CD8-positive, alpha-beta memory T cell (primary cell): ENCODE results near the gene ISYNA1. TPM values are rescaled to one million over a fixed set of nuclear protein-coding genes. Genes with fewer than 3 reads are reported as not detected.

Experiments
- CTCF ChIA-PET: fragments of 350-600 bp; sonication (Branson Sonifier 250); formaldehyde crosslinking; loops from one replicate; lab custom pipeline; 2021; ENCODE audit warnings: antibody characterized with exemption; lab: Charles Lee
- POLR2A ChIA-PET: fragments of 350-600 bp; sonication (Branson Sonifier 250); formaldehyde crosslinking; loops from one replicate; lab custom pipeline; 2021; ENCODE audit warnings: antibody characterized with exemption; lab: Charles Lee
- DNase-seq, 5 donors: peaks; one replicate each; pipeline versions ENCODE4 v3.0.0 to v3.0.0-alpha.2; 2020 to 2022; ENCODE audit warnings: mixed read lengths in 1 of 5
- H3K27ac ChIP-seq: one replicate; pipeline ENCODE4 v1.7.0; 2013; ENCODE audit warnings: low read depth, mild to moderate bottlenecking, low read length, moderate library complexity
- H3K27me3 ChIP-seq: 2 replicates; pipeline ENCODE4 v1.7.0; 2013; ENCODE audit warnings: low read length, mild to moderate bottlenecking; ENCODE audit not compliant: insufficient read depth, poor library complexity, severe bottlenecking
- H3K36me3 ChIP-seq: 2 replicates; pipeline ENCODE4 v1.7.0; 2013; ENCODE audit warnings: mild to moderate bottlenecking, low read length, moderate library complexity; ENCODE audit not compliant: insufficient read depth
- H3K4me1 ChIP-seq: 2 replicates; pipeline ENCODE4 v1.7.0; 2013; ENCODE audit warnings: mild to moderate bottlenecking, low read length, moderate library complexity; ENCODE audit not compliant: insufficient read depth
- H3K4me3 ChIP-seq: 2 replicates; pipeline ENCODE4 v1.7.0; 2013; ENCODE audit warnings: mild to moderate bottlenecking, low read length
- H3K9me3 ChIP-seq: 2 replicates; pipeline ENCODE4 v1.7.0; 2013; ENCODE audit warnings: mild to moderate bottlenecking, low read length
- H3K27ac Mint-ChIP-seq, 8 donors: one replicate each; pipeline ENCODE4 v1.8.0; 2020 to 2021; ENCODE audit warnings: mixed read lengths in 8 of 8, mild to moderate bottlenecking in 6 of 8, inconsistent platforms in 3 of 8, moderate library complexity in 3 of 8
- H3K27me3 Mint-ChIP-seq, 2 donors: one replicate each; pipeline ENCODE4 v1.8.0; 2020 to 2021; ENCODE audit warnings: mixed read lengths in 2 of 2, mild to moderate bottlenecking in 1 of 2, moderate library complexity in 1 of 2
- H3K36me3 Mint-ChIP-seq, 3 donors: one replicate each; pipeline ENCODE4 v1.8.0; 2020 to 2021; ENCODE audit warnings: mixed read lengths in 3 of 3, inconsistent platforms in 1 of 3, mild to moderate bottlenecking in 1 of 3
- H3K4me1 Mint-ChIP-seq, 3 donors: one replicate each; pipeline ENCODE4 v1.8.0; 2020 to 2021; ENCODE audit warnings: mixed read lengths in 3 of 3, inconsistent platforms in 1 of 3, mild to moderate bottlenecking in 1 of 3
- H3K4me3 Mint-ChIP-seq, 7 donors: one replicate each; pipeline ENCODE4 v1.8.0; 2020 to 2021; ENCODE audit warnings: mixed read lengths in 7 of 7, mild to moderate bottlenecking in 6 of 7, moderate library complexity in 4 of 7, inconsistent platforms in 2 of 7
- H3K9me3 Mint-ChIP-seq, 5 donors: one replicate each; pipeline ENCODE4 v1.8.0; 2020 to 2022; ENCODE audit warnings: mixed read lengths in 5 of 5, mild to moderate bottlenecking in 3 of 5, moderate library complexity in 2 of 5, inconsistent platforms in 1 of 5
- polyA plus RNA-seq: library from polyadenylated mRNA; unstranded; fragments of 300-500 nt; fragmentation: Illumina TruSeq; gene quantifications from one replicate; pipeline ENCODE4 v1.2.3, GENCODE V29; 2021
- total RNA-seq, 2 experiments: library from RNA; stranded (reverse); gene quantifications; one replicate each; pipeline ENCODE4 v1.2.3, GENCODE V29; 2021

The ISYNA1 gene
- total and polyA plus RNA-seq, 3 experiments from 2014 or later, result 18.2 to 33.2 (median 20.3) TPM

DNA sequence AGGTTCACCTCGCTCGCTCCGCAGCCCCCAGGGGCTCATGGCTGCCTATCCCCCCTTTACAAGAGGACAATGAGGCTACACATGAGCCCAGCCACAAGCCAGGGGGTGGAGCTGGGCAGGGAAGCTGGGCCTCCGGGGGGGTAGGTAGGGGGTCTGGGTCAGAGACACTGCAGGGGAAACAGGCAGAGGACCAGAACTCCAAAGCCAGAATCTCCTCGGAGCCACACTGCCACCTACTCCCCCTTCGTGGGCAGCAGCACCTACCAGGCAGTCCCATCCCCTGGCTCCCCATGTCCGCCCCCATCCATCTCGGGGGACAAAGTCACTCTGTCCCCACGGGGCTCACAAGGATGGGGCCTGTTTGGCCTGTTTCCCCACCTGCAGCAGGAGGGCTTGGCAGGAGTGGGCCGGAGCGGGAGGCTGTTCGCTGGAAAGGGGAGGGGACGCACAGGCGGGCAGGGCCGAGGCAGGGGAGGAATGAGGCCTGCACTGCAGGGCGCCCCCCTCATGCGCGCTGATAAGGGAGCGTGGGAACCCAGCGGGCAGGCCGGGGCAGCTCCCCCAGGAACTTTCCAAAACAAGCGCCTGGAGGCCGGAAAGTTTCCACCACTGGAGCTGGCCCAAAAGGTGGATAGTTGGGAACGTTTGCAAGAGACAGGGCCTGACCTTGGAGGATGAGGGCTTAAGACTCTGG, 545 bp upstream of the ISYNA1 start:
- H3K4me3 Mint-ChIP-seq, result peak overlapping the region in 4 of 7 donors; percentile 12 to 80 (median 59)
- CTCF ChIA-PET, result interaction anchor here (1.0 to 2.5 kb wide), 5 partner anchors 13 to 151 kb away, joined by 3 to 6 read pairs (median 3); partner anchors contain the start of genes REX1BD and SSBP4
- H3K36me3 ChIP-seq, result no peaks in the 10 kb centered on the region
- no peak overlapping the region for H3K4me3 ChIP-seq
- H3K4me1 Mint-ChIP-seq, result peaks cover 26 to 63% (median 27%) of the 10 kb centered on the region in 3 donors
- H3K27me3 ChIP-seq, result no peaks in the 10 kb centered on the region
- H3K27ac Mint-ChIP-seq, result peak overlapping the region in 6 of 8 donors; percentile 29 to 77 (median 61)
- H3K9me3 ChIP-seq, result no peaks in the 10 kb centered on the region
- DNase-seq, result peak in 1 of 5 donors; percentile 36
- peaks cover 0 to 4% (median 2%) of the 10 kb centered on the region in 5 donors for H3K9me3 Mint-ChIP-seq
- peaks cover 25% of the 10 kb centered on the region for H3K4me1 ChIP-seq
- POLR2A ChIA-PET, result interaction anchor here (1.7 to 2.3 kb wide), 2 partner anchors 9 to 20 kb away, joined by 7 to 10 read pairs; partner anchors contain the start of gene SSBP4
- H3K36me3 Mint-ChIP-seq, result peaks cover 2 to 22% (median 4%) of the 10 kb centered on the region in 3 donors
- peaks cover 0 to 9% of the 10 kb centered on the region in 2 donors for H3K27me3 Mint-ChIP-seq
- peak overlapping the region; percentile 67 for H3K27ac ChIP-seq

DNA sequence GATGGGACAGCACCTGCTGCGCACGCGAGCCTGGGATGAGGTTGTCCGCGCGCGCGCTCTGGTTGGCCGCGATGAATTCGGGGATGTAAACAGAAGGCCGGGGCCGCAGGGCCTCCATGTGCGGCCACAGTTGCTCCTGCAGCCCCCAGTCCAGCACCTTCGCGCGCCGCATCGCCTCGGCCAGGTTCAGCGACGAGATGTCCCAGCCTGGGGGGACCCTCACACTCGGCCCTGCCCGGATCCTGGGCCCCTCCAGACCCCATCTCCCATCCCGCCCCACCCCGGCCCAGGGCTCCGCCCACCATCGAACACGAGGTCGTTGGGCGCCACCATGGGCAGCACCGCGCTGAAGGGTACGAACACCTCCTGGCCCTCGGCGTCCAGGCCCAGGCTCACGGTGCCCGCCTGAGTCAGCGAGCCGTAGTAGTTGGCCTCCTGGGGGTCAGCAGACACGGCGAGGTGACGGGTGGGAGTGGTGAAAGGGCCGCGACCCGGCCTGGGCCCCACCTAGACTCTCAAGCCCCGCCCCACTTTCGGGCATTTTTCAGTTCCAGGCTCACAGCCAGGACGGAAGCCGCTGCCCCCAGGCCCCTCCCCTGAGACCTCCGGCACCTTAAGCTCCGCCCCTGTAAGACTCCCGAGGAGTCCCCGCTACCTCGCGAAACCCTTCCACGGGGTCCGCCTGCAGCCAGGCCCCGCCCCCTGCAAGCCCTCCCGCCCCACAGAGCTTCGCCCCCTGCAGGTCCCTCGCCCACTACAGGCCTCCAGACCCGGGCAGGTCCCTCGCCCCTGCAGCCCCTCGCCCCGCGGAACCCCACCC, 1.1 kb downstream of the ISYNA1 start:
- peak overlapping the region; percentile 37 for H3K4me3 ChIP-seq
- H3K9me3 ChIP-seq, result no peaks in the 10 kb centered on the region
- CTCF ChIA-PET, result interaction anchor here (1.0 to 3.5 kb wide), 3 partner anchors 12 to 48 kb away, joined by 4 to 12 read pairs (median 5); partner anchors contain the start of gene SSBP4
- no peaks in the 10 kb centered on the region for H3K36me3 ChIP-seq
- Mint-ChIP-seq H3K27ac (peak overlapping the region in 7 of 8 donors; percentile 43 to 88 (median 74)), H3K4me3 (peak overlapping the region; percentile 78 to 95 (median 87)), H3K9me3 (no peaks in the 10 kb centered on the region), H3K27me3 (peaks cover 0 to 6% of the 10 kb centered on the region in 2 donors), H3K4me1 (peaks cover 17 to 59% (median 19%) of the 10 kb centered on the region in 3 donors), H3K36me3 (peaks cover 0 to 14% (median 0%) of the 10 kb centered on the region in 3 donors)
- H3K27me3 ChIP-seq, result no peaks in the 10 kb centered on the region
- H3K27ac ChIP-seq, result no peak overlapping the region
- H3K4me1 ChIP-seq, result peaks cover 22% of the 10 kb centered on the region
- DNase-seq, result peak; percentile 77 to 93 (median 84)
- POLR2A ChIA-PET, result interaction anchor here (0.6 to 4.6 kb wide), 3 partner anchors 8 to 483 kb away, joined by 3 to 42 read pairs (median 4); partner anchors contain the start of genes COPE, DDX49 and SSBP4

DNA sequence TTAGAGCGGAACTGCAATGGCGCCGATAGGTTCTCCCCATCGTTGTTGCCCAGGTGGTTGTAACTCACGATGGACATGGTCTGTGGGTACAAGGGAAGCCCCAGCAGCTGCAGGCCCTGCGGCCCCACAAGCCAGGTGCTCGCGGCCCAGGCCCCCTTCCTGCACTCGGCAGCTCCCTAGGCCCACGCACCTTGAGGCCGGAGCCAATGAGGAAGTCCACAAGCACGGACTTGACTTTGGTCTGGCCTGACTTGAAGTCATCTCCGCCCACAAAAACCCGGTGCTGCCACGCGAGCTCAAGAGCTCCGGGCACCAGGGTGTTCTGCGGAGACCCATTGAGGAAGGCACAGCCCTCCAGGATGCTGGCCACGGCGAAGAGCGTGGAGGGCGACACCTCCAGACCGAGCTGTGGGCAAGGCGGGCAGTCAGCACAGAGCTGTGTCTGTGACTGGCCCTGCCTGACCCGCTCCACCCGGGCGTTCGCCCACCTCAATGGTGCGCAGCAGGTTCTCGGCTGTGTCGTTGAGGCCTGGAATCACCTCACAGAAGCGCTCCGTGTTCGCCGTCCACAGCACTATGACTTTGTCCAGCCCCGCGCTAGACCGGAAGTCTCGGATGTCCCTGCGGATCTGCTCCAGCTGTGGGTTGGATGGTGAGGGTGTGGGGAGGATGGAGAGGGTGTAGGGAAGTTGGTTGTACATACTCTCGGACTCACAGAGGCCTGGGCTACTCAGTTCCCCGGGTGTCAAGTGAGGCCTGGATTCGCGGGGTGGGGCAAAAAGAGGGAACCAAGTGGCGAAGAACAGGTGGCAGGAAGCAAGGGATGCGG, 1.9 kb downstream of the ISYNA1 start:
- no peak overlapping the region for H3K27ac ChIP-seq
- Mint-ChIP-seq H3K27ac (peak overlapping the region in 5 of 8 donors; percentile 17 to 81 (median 51)), H3K27me3 (peaks cover 0 to 4% of the 10 kb centered on the region in 2 donors), H3K9me3 (no peaks in the 10 kb centered on the region), H3K36me3 (peaks cover 0 to 14% (median 0%) of the 10 kb centered on the region in 3 donors), H3K4me3 (peak overlapping the region; percentile 48 to 87 (median 67)), H3K4me1 (peaks cover 13 to 53% (median 15%) of the 10 kb centered on the region in 3 donors)
- ChIA-PET CTCF (interaction anchor here (0.9 to 3.5 kb wide), 3 partner anchors 11 to 48 kb away, joined by 3 to 12 read pairs (median 4); partner anchors contain the start of gene SSBP4), POLR2A (interaction anchor here (4.6 kb wide), 1 partner anchor 15 kb away, joined by 42 read pairs; the partner anchor contains the start of gene SSBP4)
- peaks cover 14% of the 10 kb centered on the region for H3K4me1 ChIP-seq
- no peak overlapping the region for H3K4me3 ChIP-seq
- DNase-seq, result no peak
- H3K36me3 ChIP-seq, result no peaks in the 10 kb centered on the region
- H3K27me3 ChIP-seq, result no peaks in the 10 kb centered on the region
- no peaks in the 10 kb centered on the region for H3K9me3 ChIP-seq

DNA sequence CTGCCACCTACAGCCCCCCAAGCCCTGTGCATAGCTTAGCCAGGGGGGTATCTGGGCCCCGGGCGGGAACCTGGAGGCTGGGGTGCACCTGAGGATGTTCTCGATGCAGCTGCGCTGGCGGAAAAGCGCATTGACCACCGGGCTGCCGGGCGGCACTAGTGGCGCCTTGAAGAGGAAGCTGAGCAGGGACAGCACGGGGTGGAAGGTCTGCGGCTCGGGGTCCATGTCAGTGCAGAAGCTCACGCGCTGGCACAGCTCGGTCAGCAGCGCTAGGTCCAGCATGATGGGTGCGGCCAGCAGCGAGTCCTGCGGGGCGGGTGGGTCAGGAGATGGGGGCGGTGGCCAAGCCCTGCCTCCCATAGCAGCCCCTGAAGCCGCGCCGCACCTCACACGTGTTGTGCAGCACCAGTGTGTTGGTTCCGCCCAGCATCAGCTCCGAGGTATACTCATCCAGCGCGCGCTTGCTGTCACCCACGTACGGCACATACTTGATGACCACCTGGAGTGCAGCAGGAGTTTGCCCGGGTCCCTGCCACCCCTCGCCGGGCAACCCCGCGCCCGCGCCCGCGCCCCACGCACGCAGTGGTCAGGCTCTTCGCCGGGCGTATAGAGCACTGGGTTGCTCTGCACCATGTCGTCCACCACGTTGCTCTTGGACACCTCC, 2.6 kb downstream of the ISYNA1 start:
- Histone ChIP-seq H3K4me3 (no peak overlapping the region), H3K4me1 (peaks cover 21% of the 10 kb centered on the region), H3K27ac (no peak overlapping the region), H3K27me3 (no peaks in the 10 kb centered on the region), H3K36me3 (no peaks in the 10 kb centered on the region), H3K9me3 (no peaks in the 10 kb centered on the region)
- ChIA-PET POLR2A (interaction anchor here (4.6 kb wide), 1 partner anchor 14 kb away, joined by 42 read pairs; the partner anchor contains the start of gene SSBP4), CTCF (interaction anchor here (0.9 to 3.5 kb wide), 5 partner anchors 10 to 85 kb away, joined by 3 to 12 read pairs (median 4); partner anchors contain the start of gene SSBP4)
- peak in 1 of 5 donors; percentile 52 for DNase-seq
- Mint-ChIP-seq H3K4me3 (peak overlapping the region in 5 of 7 donors; percentile 44 to 68 (median 49)), H3K27ac (peak overlapping the region in 2 of 8 donors; percentile 47 to 81), H3K9me3 (no peaks in the 10 kb centered on the region), H3K36me3 (peaks cover 0 to 14% (median 0%) of the 10 kb centered on the region in 3 donors), H3K4me1 (peaks cover 5 to 48% (median 14%) of the 10 kb centered on the region in 3 donors), H3K27me3 (peaks cover 0 to 3% of the 10 kb centered on the region in 2 donors)

DNA sequence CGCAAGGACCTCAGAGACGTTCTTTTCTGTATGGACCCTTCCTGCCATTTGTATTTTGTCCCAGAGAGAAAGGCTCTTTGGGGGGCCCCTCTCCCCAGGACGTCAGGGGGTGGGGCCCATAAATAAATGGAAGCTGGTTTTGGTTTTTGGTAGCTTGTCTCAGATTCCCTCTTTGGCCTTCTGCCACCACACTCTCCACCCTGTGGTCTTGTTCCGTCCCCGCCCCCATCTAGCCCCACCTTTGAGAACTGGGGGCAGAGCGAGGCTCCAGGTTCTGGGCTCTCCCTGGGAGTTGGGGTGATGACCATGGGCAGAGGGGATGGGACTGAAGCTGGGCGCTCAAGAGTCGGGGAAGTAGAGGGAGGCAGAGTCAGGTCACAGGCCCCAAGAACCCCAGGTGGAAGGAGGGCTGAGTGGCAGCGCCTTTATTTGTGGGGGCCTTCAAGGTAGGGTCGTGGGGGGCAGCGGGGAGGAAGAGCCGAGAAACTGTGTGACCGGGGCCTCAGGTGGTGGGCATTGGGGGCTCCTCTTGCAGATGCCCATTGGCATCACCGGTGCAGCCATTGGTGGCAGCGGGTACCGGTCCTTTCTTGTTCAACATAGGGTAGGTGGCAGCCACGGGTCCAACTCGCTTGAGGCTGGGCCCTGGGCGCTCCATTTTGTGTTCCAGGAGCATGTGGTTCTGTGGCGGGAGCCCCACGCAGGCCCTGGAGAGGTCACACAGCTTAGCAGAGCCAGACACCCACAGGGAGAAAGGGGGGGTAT, 3.3 kb downstream of the ISYNA1 start:
- CTCF ChIA-PET, result interaction anchor here (0.9 to 3.5 kb wide), 4 partner anchors 16 to 86 kb away, joined by 3 to 12 read pairs (median 4); partner anchors contain the start of gene SSBP4
- Histone ChIP-seq H3K4me1 (peaks cover 28% of the 10 kb centered on the region), H3K36me3 (no peaks in the 10 kb centered on the region), H3K27me3 (no peaks in the 10 kb centered on the region), H3K4me3 (no peak overlapping the region), H3K9me3 (no peaks in the 10 kb centered on the region), H3K27ac (no peak overlapping the region)
- peak overlapping the region in 6 of 8 donors; percentile 26 to 81 (median 42) for H3K27ac Mint-ChIP-seq
- H3K9me3 Mint-ChIP-seq, result no peaks in the 10 kb centered on the region
- H3K27me3 Mint-ChIP-seq, result no peaks in the 10 kb centered on the region
- POLR2A ChIA-PET, result interaction anchor here (4.6 kb wide), 1 partner anchor 13 kb away, joined by 42 read pairs; the partner anchor contains the start of gene SSBP4
- H3K36me3 Mint-ChIP-seq, result peaks cover 0 to 14% (median 0%) of the 10 kb centered on the region in 3 donors
- peaks cover 9 to 51% (median 16%) of the 10 kb centered on the region in 3 donors for H3K4me1 Mint-ChIP-seq
- DNase-seq, result no peak
- peak overlapping the region; percentile 40 to 66 (median 51) for H3K4me3 Mint-ChIP-seq

DNA sequence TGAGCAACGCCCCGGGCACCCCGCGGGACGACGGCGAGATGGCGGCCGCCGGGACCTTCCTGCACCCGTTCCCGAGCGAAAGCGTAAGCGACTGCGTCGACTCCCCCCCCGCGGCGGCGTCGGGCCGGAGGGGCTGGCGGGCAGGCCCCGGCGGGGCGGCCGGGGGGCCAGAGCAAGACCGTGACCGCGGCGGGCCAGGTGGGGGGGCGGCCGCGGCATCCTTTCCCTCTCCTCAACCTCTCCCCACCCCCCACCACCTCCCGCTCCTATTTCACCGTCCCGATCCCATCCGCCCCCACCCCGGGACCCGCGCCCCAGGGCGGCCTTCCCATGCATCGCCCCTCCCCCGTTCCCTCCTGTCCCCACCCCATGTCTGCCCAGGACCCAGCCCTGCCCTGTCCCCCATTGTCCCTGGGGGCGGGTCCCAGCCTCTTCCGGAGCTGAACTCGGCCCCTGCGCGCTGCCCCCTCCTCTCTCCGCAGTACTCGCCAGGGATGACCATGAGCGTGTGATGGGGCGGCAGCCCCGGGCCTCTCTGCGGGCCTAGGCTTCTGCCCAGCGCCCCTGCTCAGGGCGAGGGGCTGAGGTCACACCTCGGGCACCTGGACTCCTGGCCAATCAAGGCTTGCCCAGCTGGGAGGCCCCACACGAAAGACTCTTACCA, 4.1 kb downstream of the ISYNA1 start:
- peaks cover 9 to 46% (median 16%) of the 10 kb centered on the region in 3 donors for H3K4me1 Mint-ChIP-seq
- peak overlapping the region in 3 of 8 donors; percentile 38 to 81 (median 45) for H3K27ac Mint-ChIP-seq
- no peak overlapping the region for H3K27ac ChIP-seq
- H3K4me1 ChIP-seq, result peaks cover 27% of the 10 kb centered on the region
- H3K36me3 ChIP-seq, result no peaks in the 10 kb centered on the region
- ChIA-PET POLR2A (interaction anchor here (4.6 kb wide), 1 partner anchor 12 kb away, joined by 42 read pairs; the partner anchor contains the start of gene SSBP4), CTCF (interaction anchor here (1.6 to 3.5 kb wide), 2 partner anchors 15 to 86 kb away, joined by 4 to 12 read pairs; partner anchors contain the start of gene SSBP4)
- no peaks in the 10 kb centered on the region for H3K9me3 Mint-ChIP-seq
- H3K27me3 ChIP-seq, result no peaks in the 10 kb centered on the region
- peak overlapping the region in 5 of 7 donors; percentile 23 to 51 (median 44) for H3K4me3 Mint-ChIP-seq
- no peak overlapping the region for H3K4me3 ChIP-seq
- no peaks in the 10 kb centered on the region for H3K27me3 Mint-ChIP-seq
- peaks cover 0 to 14% (median 0%) of the 10 kb centered on the region in 3 donors for H3K36me3 Mint-ChIP-seq
- no peak for DNase-seq
- H3K9me3 ChIP-seq, result no peaks in the 10 kb centered on the region
